Gastrocnemius medialis (tissue), 4 donors: ENCODE data around the gene SPINK4. TPM values are rescaled to one million over a fixed set of nuclear protein-coding genes. Genes with fewer than 3 reads are reported as not detected.

Source experiments
- ATAC-seq, 2 donors: fragments of 150-250 bp; one replicate each; pipeline ENCODE4 v1.9.1; 2016
- DNase-seq, 2 donors: peaks; one replicate each; pipeline ENCODE4 v3.0.0-alpha.2; 2019
- H3K27ac ChIP-seq, 4 donors: fragments of 200-600 bp; sonication (generic); 1 replicate in 1 of 4; 2 replicates in 3 of 4; pipeline ENCODE4 v1.5.1; 2016 to 2018; ENCODE audit warnings: mild to moderate bottlenecking in 2 of 4, moderate library complexity in 1 of 4
- H3K27me3 ChIP-seq, 3 donors: fragments of 200-600 bp; sonication (generic) in 2 of 3; 1 replicate in 1 of 3; 2 replicates in 2 of 3; pipeline versions ENCODE4 v1.5.1 to v1.6.0; 2016 to 2019; ENCODE audit warnings: mild to moderate bottlenecking in 1 of 3, moderate library complexity in 1 of 3
- H3K36me3 ChIP-seq, 2 donors: fragments of 200-600 bp; sonication (generic) in 1 of 2; one replicate each; pipeline ENCODE4 v1.5.1; 2017 to 2018
- H3K4me1 ChIP-seq, 2 donors: fragments of 200-600 bp; sonication (generic) in 1 of 2; one replicate each; pipeline ENCODE4 v1.5.1; 2016 to 2017; ENCODE audit warnings: mild to moderate bottlenecking in 2 of 2
- H3K4me3 ChIP-seq, 4 donors: fragments of 200-600 bp; sonication (generic) in 3 of 4; 1 replicate in 1 of 4; 2 replicates in 3 of 4; pipeline ENCODE4 v1.5.1; 2016 to 2019; ENCODE audit warnings: mild to moderate bottlenecking in 2 of 4
- H3K9me3 ChIP-seq, 3 donors: fragments of 200-600 bp; sonication (generic) in 2 of 3; 1 replicate in 1 of 3; 2 replicates in 2 of 3; pipeline ENCODE4 v1.5.1; 2016 to 2019
- POLR2A ChIP-seq, 2 donors: fragments of 450-650 bp; IDR thresholded peaks; one replicate each; pipeline ENCODE4 v1.6.1; 2017; ENCODE audit warnings: antibody characterized with exemption in 2 of 2, mild to moderate bottlenecking in 2 of 2, moderate library complexity in 2 of 2
- in situ Hi-C, 4 donors: fragments of 200-750 bp; cut with MboI; loops; one replicate each; pipeline versions ENCODE4 v1.15.0 to v1.8.0; 2017; ENCODE audit warnings: low sequenced_read_pairs in 4 of 4
- intact Hi-C: fragments of 100-400 bp; cut with DNase I; formaldehyde crosslinking; loops from one replicate; pipeline ENCODE4 v1.15.1; 2023; ENCODE audit warnings: low total_unique reads
- total RNA-seq, 4 donors: library from RNA; depleted of rRNA; stranded (reverse); fragments of >200 nt; gene quantifications; one replicate each; pipeline versions ENCODE4 v1.1.0 to v1.2.3, GENCODE V29; 2016
- TF ChIP-seq, protein P1 (sequence below), 5 experiments: fragments of 450-650 bp in 3 of 5; fragments of 200-600 bp in 2 of 5; sonication (generic) in 2 of 5; IDR thresholded peaks in 4 of 5; conservative IDR thresholded peaks in 1 of 5; 1 replicate in 4 of 5; 2 replicates in 1 of 5; pipeline ENCODE4 v1.5.1; 2016 to 2019; ENCODE audit warnings: antibody characterized with exemption in 5 of 5, mild to moderate bottlenecking in 3 of 5, moderate library complexity in 3 of 5

The SPINK4 gene
- total RNA-seq, 4 donors from 2014 or later = not detected

DNA sequence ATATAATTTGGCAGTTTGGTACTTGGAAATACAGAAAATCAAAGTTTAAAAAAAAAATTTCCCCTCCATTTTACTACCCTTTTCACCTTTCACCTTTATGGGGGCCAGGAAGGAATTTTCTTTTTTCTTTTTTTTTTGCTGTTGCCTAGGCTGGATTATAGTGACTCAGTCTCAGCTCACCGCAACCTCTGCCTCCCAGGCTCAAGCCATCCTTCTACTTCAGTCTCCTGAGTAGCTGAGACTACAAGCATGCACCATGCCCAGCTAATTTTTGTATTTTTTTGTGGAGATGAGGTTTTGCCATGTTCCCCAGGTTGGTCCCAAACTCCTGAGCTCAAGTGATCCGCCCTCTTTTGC lies 34.0 kb downstream of the SPINK4 start:
- no peaks in the 10 kb centered on the region for H3K27me3 ChIP-seq
- TF ChIP-seq, protein P1, sequence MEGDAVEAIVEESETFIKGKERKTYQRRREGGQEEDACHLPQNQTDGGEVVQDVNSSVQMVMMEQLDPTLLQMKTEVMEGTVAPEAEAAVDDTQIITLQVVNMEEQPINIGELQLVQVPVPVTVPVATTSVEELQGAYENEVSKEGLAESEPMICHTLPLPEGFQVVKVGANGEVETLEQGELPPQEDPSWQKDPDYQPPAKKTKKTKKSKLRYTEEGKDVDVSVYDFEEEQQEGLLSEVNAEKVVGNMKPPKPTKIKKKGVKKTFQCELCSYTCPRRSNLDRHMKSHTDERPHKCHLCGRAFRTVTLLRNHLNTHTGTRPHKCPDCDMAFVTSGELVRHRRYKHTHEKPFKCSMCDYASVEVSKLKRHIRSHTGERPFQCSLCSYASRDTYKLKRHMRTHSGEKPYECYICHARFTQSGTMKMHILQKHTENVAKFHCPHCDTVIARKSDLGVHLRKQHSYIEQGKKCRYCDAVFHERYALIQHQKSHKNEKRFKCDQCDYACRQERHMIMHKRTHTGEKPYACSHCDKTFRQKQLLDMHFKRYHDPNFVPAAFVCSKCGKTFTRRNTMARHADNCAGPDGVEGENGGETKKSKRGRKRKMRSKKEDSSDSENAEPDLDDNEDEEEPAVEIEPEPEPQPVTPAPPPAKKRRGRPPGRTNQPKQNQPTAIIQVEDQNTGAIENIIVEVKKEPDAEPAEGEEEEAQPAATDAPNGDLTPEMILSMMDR (IDR thresholded peaks at IDR 0.05 in 4 of 5, conservative IDR thresholded peaks at IDR 0.05 in 1 of 5) = no peak
- TF ChIP-seq POLR2A (IDR thresholded peaks at IDR 0.05) = no peak
- DNase-seq (no peak), ATAC-seq (no peak)
- in situ Hi-C loops = no loop called here
- no peak overlapping the region for H3K27ac ChIP-seq
- peaks cover 0 to 2% of the 10 kb centered on the region in 2 donors for H3K4me1 ChIP-seq
- no peak overlapping the region for H3K4me3 ChIP-seq
- H3K9me3 ChIP-seq = no peaks in the 10 kb centered on the region
- peaks cover 5 to 92% of the 10 kb centered on the region in 2 donors for H3K36me3 ChIP-seq
- intact Hi-C loops = no loop called here

- Histone ChIP-seq H3K27ac (no peak overlapping the region), H3K4me1 (peaks cover 0 to 2% of the 10 kb centered on the region in 2 donors), H3K27me3 (no peaks in the 10 kb centered on the region), H3K9me3 (no peaks in the 10 kb centered on the region), H3K4me3 (no peak overlapping the region), H3K36me3 (peaks cover 5 to 95% of the 10 kb centered on the region in 2 donors)
- ATAC-seq (no peak), DNase-seq (no peak)
- in situ Hi-C loops = loop anchor here in 1 of 4 donors (25.0 kb wide), 1 partner anchor 185 kb away; the partner anchor contains the start of gene NOL6
- intact Hi-C loops = no loop called here
- TF ChIP-seq POLR2A (IDR thresholded peaks at IDR 0.05) = no peak
- TF ChIP-seq, protein P1 (IDR thresholded peaks at IDR 0.05 in 4 of 5, conservative IDR thresholded peaks at IDR 0.05 in 1 of 5) = no peak
Measured at GRCh38 chr9:33277484-33277883, 37.5 kb downstream of the SPINK4 start.

- peaks cover 0 to 22% of the 10 kb centered on the region in 2 donors for H3K36me3 ChIP-seq
- no peak overlapping the region for H3K4me3 ChIP-seq
- no peak for ATAC-seq
- no peak for DNase-seq
- no peak overlapping the region for H3K27ac ChIP-seq
- no peaks in the 10 kb centered on the region for H3K9me3 ChIP-seq
- H3K4me1 ChIP-seq = peaks cover 7 to 9% of the 10 kb centered on the region in 2 donors
- H3K27me3 ChIP-seq = no peaks in the 10 kb centered on the region
- TF ChIP-seq, protein P1 (IDR thresholded peaks at IDR 0.05 in 4 of 5, conservative IDR thresholded peaks at IDR 0.05 in 1 of 5) = no peak
- no peak for TF ChIP-seq POLR2A (IDR thresholded peaks at IDR 0.05)
- intact Hi-C loops (loop anchor here (5.0 to 10.0 kb wide), 3 partner anchors 87 to 182 kb away; partner anchors contain the start of gene AQP7), in situ Hi-C loops (loop anchor here in 1 of 4 donors (25.0 kb wide), 1 partner anchor 177 kb away; the partner anchor contains the start of gene NOL6)
Measured at GRCh38 chr9:33285502-33285901, 45.5 kb downstream of the SPINK4 start.

GRCh38 chr9:33287087-33287490 lies 47.1 kb downstream of the SPINK4 start:
- no peaks in the 10 kb centered on the region for H3K9me3 ChIP-seq
- H3K36me3 ChIP-seq = peaks cover 0 to 6% of the 10 kb centered on the region in 2 donors
- DNase-seq (peak in 1 of 2 donors; percentile 58), ATAC-seq (peak; percentile 22 to 45)
- no peak for TF ChIP-seq POLR2A (IDR thresholded peaks at IDR 0.05)
- TF ChIP-seq, protein P1 (IDR thresholded peaks at IDR 0.05 in 4 of 5, conservative IDR thresholded peaks at IDR 0.05 in 1 of 5) = peak; percentile 60 to 75 (median 65)
- intact Hi-C loops (loop anchor here (5.0 to 10.0 kb wide), 3 partner anchors 85 to 180 kb away; partner anchors contain the start of gene AQP7), in situ Hi-C loops (loop anchor here in 1 of 4 donors (25.0 kb wide), 1 partner anchor 175 kb away; the partner anchor contains the start of gene NOL6)
- H3K4me1 ChIP-seq = peaks cover 18 to 19% of the 10 kb centered on the region in 2 donors
- H3K27me3 ChIP-seq = no peaks in the 10 kb centered on the region
- no peak overlapping the region for H3K4me3 ChIP-seq
- peak overlapping the region; percentile 93 to 100 (median 94) for H3K27ac ChIP-seq
